ENCODE data around the gene CDK14. TPM values are rescaled to one million over a fixed set of nuclear protein-coding genes. Genes with fewer than 3 reads are reported as not detected.

CDK14 gene
- total RNA-seq, 1 donor from 2014 or later, result 58.6 TPM

GRCh38 chr7:90743626-90744025 is 147.5 kb downstream of the CDK14 start:
- H3K4me1 ChIP-seq, result no peaks in the 10 kb centered on the region
- no peak overlapping the region for H3K27ac ChIP-seq
- H3K36me3 ChIP-seq, result no peaks in the 10 kb centered on the region
- H3K4me3 ChIP-seq, result no peak overlapping the region
- no peaks in the 10 kb centered on the region for H3K9me3 ChIP-seq
- no peak for TF ChIP-seq CTCF (IDR thresholded peaks at IDR 0.05)
- DNase-seq (no peak), ATAC-seq (no peak)
- intact Hi-C loops (cut with DNase I), result no loop called here
- no peaks in the 10 kb centered on the region for H3K27me3 ChIP-seq (ENCODE audit: low read depth)

DNA sequence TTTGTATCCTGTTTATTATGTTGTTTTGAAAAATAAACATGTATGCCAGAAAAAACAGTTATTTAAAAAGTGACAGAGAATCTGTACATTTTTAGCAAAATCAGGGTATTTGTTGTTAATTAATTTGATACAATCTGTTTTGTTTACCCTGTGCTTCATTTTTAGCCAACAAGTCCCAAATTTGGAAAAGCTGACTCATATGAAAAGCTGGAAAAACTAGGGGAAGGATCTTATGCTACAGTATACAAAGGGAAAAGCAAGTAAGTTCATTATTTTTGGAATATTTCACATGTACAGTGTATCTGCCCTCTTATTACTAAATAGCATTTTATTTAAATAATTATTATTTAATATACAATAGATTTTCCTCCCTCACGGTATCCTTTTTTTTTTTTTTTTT is 151.4 kb downstream of the CDK14 start:
- H3K36me3 ChIP-seq, result no peaks in the 10 kb centered on the region
- no peaks in the 10 kb centered on the region for H3K27me3 ChIP-seq (ENCODE audit: low read depth)
- no peaks in the 10 kb centered on the region for H3K9me3 ChIP-seq
- H3K4me3 ChIP-seq, result no peak overlapping the region
- no peak overlapping the region for H3K27ac ChIP-seq
- intact Hi-C loops (cut with DNase I), result no loop called here
- no peaks in the 10 kb centered on the region for H3K4me1 ChIP-seq
- ATAC-seq, result no peak
- DNase-seq, result no peak
- TF ChIP-seq CTCF (IDR thresholded peaks at IDR 0.05), result no peak

GRCh38 chr7:90749262-90749661 is 153.1 kb downstream of the CDK14 start:
- intact Hi-C loops (cut with DNase I), result no loop called here
- Histone ChIP-seq H3K27me3 (ENCODE audit: low read depth) (no peaks in the 10 kb centered on the region), H3K27ac (no peak overlapping the region), H3K4me3 (no peak overlapping the region), H3K4me1 (no peaks in the 10 kb centered on the region), H3K36me3 (no peaks in the 10 kb centered on the region), H3K9me3 (no peaks in the 10 kb centered on the region)
- ATAC-seq (no peak), DNase-seq (no peak)
- no peak for TF ChIP-seq CTCF (IDR thresholded peaks at IDR 0.05)

- H3K4me1 ChIP-seq, result no peaks in the 10 kb centered on the region
- ATAC-seq (no peak), DNase-seq (no peak)
- no peaks in the 10 kb centered on the region for H3K27me3 ChIP-seq (ENCODE audit: low read depth)
- intact Hi-C loops (cut with DNase I), result no loop called here
- no peak overlapping the region for H3K4me3 ChIP-seq
- no peaks in the 10 kb centered on the region for H3K9me3 ChIP-seq
- H3K36me3 ChIP-seq, result no peaks in the 10 kb centered on the region
- no peak for TF ChIP-seq CTCF (IDR thresholded peaks at IDR 0.05)
- H3K27ac ChIP-seq, result no peak overlapping the region
Measured at GRCh38 chr7:90749774-90750173, 153.7 kb downstream of the CDK14 start.

GRCh38 chr7:90751595-90751994 is 155.5 kb downstream of the CDK14 start:
- Histone ChIP-seq H3K9me3 (no peaks in the 10 kb centered on the region), H3K27ac (no peak overlapping the region)
- intact Hi-C loops (cut with DNase I), result no loop called here

More at GRCh38 chr7:90751595-90751994, 155.5 kb downstream of the CDK14 start:
- no peak for TF ChIP-seq CTCF (IDR thresholded peaks at IDR 0.05)
- H3K4me1 ChIP-seq, result no peaks in the 10 kb centered on the region
- ATAC-seq (no peak), DNase-seq (no peak)
- no peak overlapping the region for H3K4me3 ChIP-seq
- H3K27me3 ChIP-seq (ENCODE audit: low read depth), result no peaks in the 10 kb centered on the region
- H3K36me3 ChIP-seq, result no peaks in the 10 kb centered on the region

Measured in lower lobe of right lung (tissue), 2 donors.